ENCODE data around the gene ZBTB8A. TPM values are rescaled to one million over a fixed set of nuclear protein-coding genes. Genes with fewer than 3 reads are reported as not detected.

ZBTB8A gene
- total and polyA plus RNA-seq, 2 of the 8 experiments (the other 6 are each of a cell fraction or from before 2014, with no cell fraction given), result 2.9 to 10.4 TPM

DNA sequence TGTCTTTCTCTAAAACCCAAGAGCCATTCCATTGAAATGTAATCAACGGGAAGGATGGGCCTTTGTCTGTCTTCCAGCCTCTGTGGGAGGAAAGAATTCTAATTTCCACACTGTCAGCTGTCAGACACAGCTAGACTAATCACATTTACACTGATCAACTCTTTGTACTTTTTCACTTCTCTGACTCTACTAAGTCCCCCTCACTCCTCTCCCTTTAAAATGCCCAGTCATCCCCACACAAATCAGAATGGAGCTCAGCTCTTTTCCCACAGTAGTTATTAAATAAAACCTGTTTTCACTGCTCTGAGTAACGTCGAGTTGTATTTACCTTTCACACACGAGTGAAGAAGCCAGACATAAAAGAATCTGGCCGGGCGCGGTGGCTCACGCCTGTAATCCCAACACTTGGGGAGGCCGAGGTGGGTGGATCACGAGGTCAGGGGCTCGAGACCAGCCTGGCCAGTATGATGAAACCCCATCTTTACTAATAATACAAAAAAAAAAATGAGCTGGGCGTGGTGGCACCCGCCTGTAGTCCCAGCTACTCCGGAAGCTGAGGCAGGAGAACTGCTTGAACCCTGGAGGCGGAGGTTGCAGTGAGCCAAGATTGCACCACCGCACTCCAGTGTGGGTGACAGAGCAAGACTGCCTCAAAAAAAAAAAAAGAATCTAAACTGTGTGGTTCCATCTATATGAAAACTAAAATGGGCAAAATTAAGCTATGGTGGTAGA, 97.9 kb downstream of the ZBTB8A start:
- H3K4me2 ChIP-seq (ENCODE audit: insufficient read depth in 1 of 2, low read depth in 2 of 2, low read length in 2 of 2), result peak overlapping the region; percentile 7 to 44; a peak in 2 of 4 replicates
- DNase-seq (ENCODE audit: low read depth in 1 of 2, low spot score in 2 of 2), result no peak
- no peak overlapping the region for H3K4me3 ChIP-seq (ENCODE audit: extremely low read depth in 1 of 4, insufficient read depth in 2 of 4, low read depth in 3 of 4, low read length in 4 of 4)
- no peaks in the 10 kb centered on the region; the same call in 1 of the 2 replicates for H3K79me1 ChIP-seq (ENCODE audit: low read depth, low read length)
- H2AK5ac ChIP-seq (ENCODE audit: low read depth, low read length), result no peak overlapping the region
- H4K91ac ChIP-seq (replicated peaks; ENCODE audit: insufficient read length, low read length), result no peak overlapping the region
- H3K4me1 ChIP-seq (replicated peaks in 1 of 4; ENCODE audit: control insufficient read depth in 3 of 4, insufficient read depth in 4 of 4, low read length in 3 of 4), result peaks cover 8 to 21% (median 17%) of the 10 kb centered on the region in 4 experiments
- peaks cover 0 to 41% of the 10 kb centered on the region in 2 experiments; a peak in 2 of 4 replicates for H3K79me2 ChIP-seq (ENCODE audit: control insufficient read depth in 1 of 2, insufficient read depth in 2 of 2, low read length in 2 of 2)
- H4K8ac ChIP-seq (ENCODE audit: extremely low read depth, insufficient read depth, low read length), result no peak overlapping the region
- 80% methylated on average over 16 of the region's 16 CpGs; no CpG with 5 or more reads in 1 of the 2 experiments for WGBS, 2 experiments (ENCODE audit: extremely low coverage in 1 of 2, insufficient coverage in 1 of 2, insufficient read length in 1 of 2, insufficient replicate concordance in 2 of 2, low coverage in 1 of 2, low lambda C conversion rate in 2 of 2, missing lambda C conversion rate in 1 of 2)
- H3K56ac ChIP-seq (replicated peaks; ENCODE audit: insufficient read length, low read depth, low read length), result no peak overlapping the region
- H2BK12ac ChIP-seq (ENCODE audit: low read depth, low read length), result no peak overlapping the region
- H3K9ac ChIP-seq (replicated peaks in 1 of 4; ENCODE audit: extremely low read depth in 1 of 4, low read depth in 3 of 4, low read length in 3 of 4), result no peak overlapping the region
- H2BK120ac ChIP-seq (replicated peaks; ENCODE audit: low read depth, low read length), result no peak overlapping the region
- H3K23ac ChIP-seq (ENCODE audit: insufficient read length), result no peak overlapping the region
- POLR2A ChIA-PET (ENCODE audit: partially characterized antibody), result interaction anchor here (0.6 to 10.1 kb wide), 7 partner anchors 8 to 86 kb away, joined by 3 to 115 read pairs (median 5); partner anchors contain the start of genes RBBP4 and ZBTB8OS
- H2BK20ac ChIP-seq (ENCODE audit: low read length), result no peak overlapping the region
- H3K9me3 ChIP-seq (ENCODE audit: insufficient read depth in 2 of 2, low read depth in 1 of 2, low read length in 1 of 2), result no peaks in the 10 kb centered on the region
- H3K14ac ChIP-seq (ENCODE audit: insufficient read length), result no peak overlapping the region
- H4K20me1 ChIP-seq (replicated peaks in 1 of 2; ENCODE audit: control insufficient read depth in 1 of 2, insufficient read depth in 2 of 2, low read length in 2 of 2), result no peaks in the 10 kb centered on the region
- H2BK15ac ChIP-seq (ENCODE audit: low read length), result no peak overlapping the region
- no peak overlapping the region for H3K4ac ChIP-seq (replicated peaks; ENCODE audit: insufficient read length, low read depth, low read length)
- no peak overlapping the region for H3K27ac ChIP-seq (ENCODE audit: low read depth, low read length)
- no peak overlapping the region for H2AFZ ChIP-seq (ENCODE audit: low read length)
- peaks cover 0 to 24% (median 0%) of the 10 kb centered on the region in 4 experiments; a peak in 1 of 8 replicates for H3K36me3 ChIP-seq (ENCODE audit: control insufficient read depth in 2 of 4, insufficient read depth in 4 of 4, low read length in 3 of 4)
- H3K27me3 ChIP-seq (replicated peaks in 1 of 4; ENCODE audit: control insufficient read depth in 3 of 4, extremely low read depth in 1 of 4, insufficient read depth in 3 of 4, low read length in 3 of 4), result no peaks in the 10 kb centered on the region
- no peak overlapping the region for H4K5ac ChIP-seq (ENCODE audit: insufficient read length, low read depth, low read length)
- CTCF ChIA-PET (ENCODE audit: partially characterized antibody), result interaction anchor here (0.6 to 1.6 kb wide), 6 partner anchors 10 to 266 kb away, joined by 3 to 4 read pairs (median 3); no protein-coding TSS in a partner anchor
- H3K18ac ChIP-seq (ENCODE audit: extremely low read depth, low read length), result no peak overlapping the region
- no peak for FAIRE-seq
- H3K23me2 ChIP-seq (ENCODE audit: low read depth, low read length), result peaks cover 2% of the 10 kb centered on the region; the same call in 1 of the 2 replicates
- no peak overlapping the region for H2BK5ac ChIP-seq (ENCODE audit: low read depth, low read length)
- TF ChIP-seq MAFK (IDR thresholded peaks at IDR 0.05; ENCODE audit: low read depth, low read length), result no peak
- no peak for TF ChIP-seq SIX5 (IDR thresholded peaks at IDR 0.05; ENCODE audit: low read depth, low read length)
- TF ChIP-seq CBX8 (IDR thresholded peaks at IDR 0.05; ENCODE audit: borderline replicate concordance, low read depth, low read length), result no peak
